Glutamatergic neuron (in vitro differentiated cells): ENCODE data around the gene TAOK2. TPM values are rescaled to one million over a fixed set of nuclear protein-coding genes. Genes with fewer than 3 reads are reported as not detected.
A peak's percentile ranks its signal among the peaks of the same experiment; 100 is the strongest.

Source experiments
- DNase-seq: peaks from one replicate; pipeline ENCODE4 v3.0.0; 2022
- H3K27ac Mint-ChIP-seq: one replicate; pipeline ENCODE4 v1.8.0; 2020; ENCODE audit warnings: mild to moderate bottlenecking, mixed read lengths, inconsistent platforms; ENCODE audit not compliant: unreplicated experiment
- H3K27me3 Mint-ChIP-seq: one replicate; pipeline ENCODE4 v1.8.0; 2020; ENCODE audit warnings: mild to moderate bottlenecking, moderate library complexity, mixed read lengths, inconsistent platforms; ENCODE audit not compliant: unreplicated experiment
- H3K36me3 Mint-ChIP-seq: one replicate; pipeline ENCODE4 v1.8.0; 2020; ENCODE audit warnings: mild to moderate bottlenecking, mixed read lengths, inconsistent platforms; ENCODE audit not compliant: unreplicated experiment
- H3K4me1 Mint-ChIP-seq: one replicate; pipeline ENCODE4 v1.8.0; 2020; ENCODE audit warnings: mild to moderate bottlenecking, low read depth, mixed read lengths, inconsistent platforms; ENCODE audit not compliant: unreplicated experiment
- H3K4me3 Mint-ChIP-seq: one replicate; pipeline ENCODE4 v1.8.0; 2020; ENCODE audit warnings: mild to moderate bottlenecking, mixed read lengths, inconsistent platforms; ENCODE audit not compliant: unreplicated experiment
- H3K9me3 Mint-ChIP-seq: one replicate; pipeline ENCODE4 v1.8.0; 2020; ENCODE audit warnings: mild to moderate bottlenecking, moderate library complexity, mixed read lengths, inconsistent platforms; ENCODE audit not compliant: unreplicated experiment
- total RNA-seq: library from RNA; stranded (reverse); fragmentation: NEBNext Ultra II Directional; extraction: Animal tissue kit (Norgen Biotek cat#: 25700); gene quantifications from one replicate; pipeline ENCODE4 v1.2.1, GENCODE V29; 2021; ENCODE audit not compliant: unreplicated experiment
- TF ChIP-seq, protein P1 (sequence below): fragments of 200-600 bp; sonication (generic); IDR thresholded peaks from one replicate; pipeline ENCODE4 v1.5.0; 2021; ENCODE audit not compliant: partially characterized antibody, unreplicated experiment

Gene TAOK2
- total RNA-seq, 1 donor from 2014 or later, result 58.5 TPM

DNA sequence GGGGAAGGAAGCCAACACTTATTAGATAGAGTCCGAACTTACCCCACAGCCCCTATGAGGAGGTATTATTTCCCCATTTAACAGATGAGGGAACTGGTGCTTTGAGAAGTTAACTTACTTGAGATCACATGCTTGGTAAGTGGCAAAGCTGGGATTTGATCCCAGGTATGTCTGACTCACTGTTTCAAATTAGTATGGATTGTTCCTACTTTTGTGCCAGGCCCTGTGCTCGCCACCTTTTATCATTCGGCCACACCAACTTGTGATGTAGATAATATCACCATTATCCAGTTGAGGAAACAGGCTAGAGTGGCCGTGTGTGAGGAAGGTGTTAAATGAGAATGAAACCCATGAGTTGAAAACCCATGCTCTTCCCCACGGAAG is 11.1 kb downstream of the TAOK2 start:
- Mint-ChIP-seq H3K9me3 (peaks cover 9% of the 10 kb centered on the region), H3K27me3 (peaks cover 16% of the 10 kb centered on the region), H3K4me1 (no peaks in the 10 kb centered on the region), H3K36me3 (peaks cover 12% of the 10 kb centered on the region), H3K27ac (no peak overlapping the region), H3K4me3 (no peak overlapping the region)
- no peak for DNase-seq
- TF ChIP-seq, protein P1, sequence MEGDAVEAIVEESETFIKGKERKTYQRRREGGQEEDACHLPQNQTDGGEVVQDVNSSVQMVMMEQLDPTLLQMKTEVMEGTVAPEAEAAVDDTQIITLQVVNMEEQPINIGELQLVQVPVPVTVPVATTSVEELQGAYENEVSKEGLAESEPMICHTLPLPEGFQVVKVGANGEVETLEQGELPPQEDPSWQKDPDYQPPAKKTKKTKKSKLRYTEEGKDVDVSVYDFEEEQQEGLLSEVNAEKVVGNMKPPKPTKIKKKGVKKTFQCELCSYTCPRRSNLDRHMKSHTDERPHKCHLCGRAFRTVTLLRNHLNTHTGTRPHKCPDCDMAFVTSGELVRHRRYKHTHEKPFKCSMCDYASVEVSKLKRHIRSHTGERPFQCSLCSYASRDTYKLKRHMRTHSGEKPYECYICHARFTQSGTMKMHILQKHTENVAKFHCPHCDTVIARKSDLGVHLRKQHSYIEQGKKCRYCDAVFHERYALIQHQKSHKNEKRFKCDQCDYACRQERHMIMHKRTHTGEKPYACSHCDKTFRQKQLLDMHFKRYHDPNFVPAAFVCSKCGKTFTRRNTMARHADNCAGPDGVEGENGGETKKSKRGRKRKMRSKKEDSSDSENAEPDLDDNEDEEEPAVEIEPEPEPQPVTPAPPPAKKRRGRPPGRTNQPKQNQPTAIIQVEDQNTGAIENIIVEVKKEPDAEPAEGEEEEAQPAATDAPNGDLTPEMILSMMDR, result no peak

DNA sequence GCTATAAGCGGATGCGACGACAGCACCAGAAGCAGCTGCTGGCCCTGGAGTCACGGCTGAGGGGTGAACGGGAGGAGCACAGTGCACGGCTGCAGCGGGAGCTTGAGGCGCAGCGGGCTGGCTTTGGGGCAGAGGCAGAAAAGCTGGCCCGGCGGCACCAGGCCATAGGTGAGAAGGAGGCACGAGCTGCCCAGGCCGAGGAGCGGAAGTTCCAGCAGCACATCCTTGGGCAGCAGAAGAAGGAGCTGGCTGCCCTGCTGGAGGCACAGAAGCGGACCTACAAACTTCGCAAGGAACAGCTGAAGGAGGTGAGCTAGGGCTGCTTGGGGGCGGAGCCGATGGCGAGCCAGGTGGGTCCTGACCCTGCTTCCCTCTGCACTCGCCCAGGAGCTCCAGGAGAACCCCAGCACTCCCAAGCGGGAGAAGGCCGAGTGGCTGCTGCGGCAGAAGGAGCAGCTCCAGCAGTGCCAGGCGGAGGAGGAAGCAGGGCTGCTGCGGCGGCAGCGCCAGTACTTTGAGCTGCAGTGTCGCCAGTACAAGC is 11.7 kb downstream of the TAOK2 start:
- DNase-seq, result no peak
- no peaks in the 10 kb centered on the region for H3K4me1 Mint-ChIP-seq
- peaks cover 8% of the 10 kb centered on the region for H3K9me3 Mint-ChIP-seq
- H3K36me3 Mint-ChIP-seq, result peaks cover 13% of the 10 kb centered on the region
- no peak overlapping the region for H3K4me3 Mint-ChIP-seq
- no peak overlapping the region for H3K27ac Mint-ChIP-seq
- peaks cover 16% of the 10 kb centered on the region for H3K27me3 Mint-ChIP-seq
- TF ChIP-seq, protein P1, result no peak

GRCh38 chr16:29986231-29986630 is 12.6 kb downstream of the TAOK2 start:
- no peak for DNase-seq
- peaks cover 12% of the 10 kb centered on the region for H3K36me3 Mint-ChIP-seq
- H3K27me3 Mint-ChIP-seq, result peaks cover 17% of the 10 kb centered on the region
- no peak overlapping the region for H3K4me3 Mint-ChIP-seq
- H3K4me1 Mint-ChIP-seq, result no peaks in the 10 kb centered on the region
- H3K9me3 Mint-ChIP-seq, result peaks cover 9% of the 10 kb centered on the region
- no peak overlapping the region for H3K27ac Mint-ChIP-seq
- TF ChIP-seq, protein P1, result no peak

DNA sequence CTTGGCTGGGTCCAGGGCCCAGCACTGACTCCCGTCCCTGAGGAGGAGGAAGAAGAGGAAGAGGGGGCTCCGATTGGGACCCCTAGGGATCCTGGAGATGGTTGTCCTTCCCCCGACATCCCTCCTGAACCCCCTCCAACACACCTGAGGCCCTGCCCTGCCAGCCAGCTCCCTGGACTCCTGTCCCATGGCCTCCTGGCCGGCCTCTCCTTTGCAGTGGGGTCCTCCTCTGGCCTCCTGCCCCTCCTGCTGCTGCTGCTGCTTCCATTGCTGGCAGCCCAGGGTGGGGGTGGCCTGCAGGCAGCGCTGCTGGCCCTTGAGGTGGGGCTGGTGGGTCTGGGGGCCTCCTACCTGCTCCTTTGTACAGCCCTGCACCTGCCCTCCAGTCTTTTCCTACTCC is 13.3 kb downstream of the TAOK2 start:
- H3K36me3 Mint-ChIP-seq, result peaks cover 12% of the 10 kb centered on the region
- peaks cover 17% of the 10 kb centered on the region for H3K27me3 Mint-ChIP-seq
- no peak for DNase-seq
- no peak overlapping the region for H3K4me3 Mint-ChIP-seq
- H3K27ac Mint-ChIP-seq, result no peak overlapping the region
- TF ChIP-seq, protein P1, result no peak
- H3K4me1 Mint-ChIP-seq, result no peaks in the 10 kb centered on the region
- H3K9me3 Mint-ChIP-seq, result peaks cover 9% of the 10 kb centered on the region

GRCh38 chr16:29987371-29988085 is 13.9 kb downstream of the TAOK2 start:
- TF ChIP-seq, protein P1, result no peak
- H3K36me3 Mint-ChIP-seq, result peaks cover 12% of the 10 kb centered on the region

More at GRCh38 chr16:29987371-29988085, 13.9 kb downstream of the TAOK2 start:
- Mint-ChIP-seq H3K4me3 (no peak overlapping the region), H3K27ac (peak overlapping the region; percentile 66), H3K4me1 (no peaks in the 10 kb centered on the region), H3K27me3 (peaks cover 16% of the 10 kb centered on the region), H3K9me3 (peaks cover 9% of the 10 kb centered on the region)
- DNase-seq, result no peak
